Measurements from ENCODE around the gene SLC2A4RG.

SLC2A4RG gene, protein sequence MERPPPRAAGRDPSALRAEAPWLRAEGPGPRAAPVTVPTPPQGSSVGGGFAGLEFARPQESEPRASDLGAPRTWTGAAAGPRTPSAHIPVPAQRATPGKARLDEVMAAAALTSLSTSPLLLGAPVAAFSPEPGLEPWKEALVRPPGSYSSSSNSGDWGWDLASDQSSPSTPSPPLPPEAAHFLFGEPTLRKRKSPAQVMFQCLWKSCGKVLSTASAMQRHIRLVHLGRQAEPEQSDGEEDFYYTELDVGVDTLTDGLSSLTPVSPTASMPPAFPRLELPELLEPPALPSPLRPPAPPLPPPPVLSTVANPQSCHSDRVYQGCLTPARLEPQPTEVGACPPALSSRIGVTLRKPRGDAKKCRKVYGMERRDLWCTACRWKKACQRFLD

DNA sequence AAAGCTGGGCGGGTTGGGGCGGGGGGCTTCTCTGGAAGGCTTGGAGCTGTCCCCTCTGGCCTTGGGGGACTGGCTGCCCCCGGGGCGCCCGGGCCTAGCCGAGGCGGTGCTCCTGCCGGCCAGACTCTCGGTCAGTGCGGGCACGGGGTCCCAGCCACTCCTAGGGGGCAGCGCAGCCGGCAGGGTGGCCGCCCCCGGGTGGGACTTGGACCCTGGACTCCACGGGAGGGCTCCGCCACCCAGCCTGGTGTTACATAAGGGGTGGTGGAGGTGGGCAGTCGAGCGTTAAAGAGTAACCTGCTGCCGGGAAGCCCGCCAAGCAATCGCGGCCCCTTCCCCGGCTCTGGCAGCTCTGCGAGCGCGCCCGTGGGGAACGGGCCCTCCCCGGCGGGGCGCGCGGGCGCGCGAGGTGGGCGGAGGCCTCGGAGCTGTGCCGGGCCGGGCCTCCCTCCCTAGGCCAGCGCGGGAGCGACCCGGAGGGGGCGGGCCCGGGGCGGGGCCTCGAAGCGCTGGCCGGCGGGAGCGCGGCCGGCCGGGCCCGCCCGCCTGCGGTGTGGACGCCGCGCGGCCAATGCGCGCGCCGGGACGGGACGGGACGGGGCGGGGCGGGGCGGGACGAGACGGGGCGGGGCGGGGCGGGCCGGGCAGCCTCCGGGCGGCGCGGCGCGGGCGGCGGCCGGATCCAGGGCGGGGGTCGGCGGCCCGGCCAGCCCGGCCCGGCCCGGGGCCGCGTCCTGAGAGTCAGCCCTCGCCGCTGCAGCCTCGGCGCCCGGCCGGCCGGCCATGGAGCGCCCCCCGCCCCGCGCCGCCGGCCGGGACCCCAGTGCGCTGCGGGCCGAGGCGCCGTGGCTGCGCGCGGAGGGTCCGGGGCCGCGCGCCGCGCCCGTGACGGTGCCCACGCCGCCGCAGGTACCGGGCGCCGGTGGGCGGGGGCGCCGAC, at the start of gene SLC2A4RG:
SLC2A4RG (plus strand) TSS at position 647 of the 940 bp plus-strand sequence; CDS start at position 784, 137 bp downstream.
- TF ChIP-seq CTCF (IDR thresholded peaks at IDR 0.05; ENCODE audit: borderline replicate concordance, insufficient read depth, low read depth, low read length), result no peak
- peak within 1 kb of the TSS; percentile 56 for H3K4me3 ChIP-seq (ENCODE audit: low read depth, low read length)

DNA sequence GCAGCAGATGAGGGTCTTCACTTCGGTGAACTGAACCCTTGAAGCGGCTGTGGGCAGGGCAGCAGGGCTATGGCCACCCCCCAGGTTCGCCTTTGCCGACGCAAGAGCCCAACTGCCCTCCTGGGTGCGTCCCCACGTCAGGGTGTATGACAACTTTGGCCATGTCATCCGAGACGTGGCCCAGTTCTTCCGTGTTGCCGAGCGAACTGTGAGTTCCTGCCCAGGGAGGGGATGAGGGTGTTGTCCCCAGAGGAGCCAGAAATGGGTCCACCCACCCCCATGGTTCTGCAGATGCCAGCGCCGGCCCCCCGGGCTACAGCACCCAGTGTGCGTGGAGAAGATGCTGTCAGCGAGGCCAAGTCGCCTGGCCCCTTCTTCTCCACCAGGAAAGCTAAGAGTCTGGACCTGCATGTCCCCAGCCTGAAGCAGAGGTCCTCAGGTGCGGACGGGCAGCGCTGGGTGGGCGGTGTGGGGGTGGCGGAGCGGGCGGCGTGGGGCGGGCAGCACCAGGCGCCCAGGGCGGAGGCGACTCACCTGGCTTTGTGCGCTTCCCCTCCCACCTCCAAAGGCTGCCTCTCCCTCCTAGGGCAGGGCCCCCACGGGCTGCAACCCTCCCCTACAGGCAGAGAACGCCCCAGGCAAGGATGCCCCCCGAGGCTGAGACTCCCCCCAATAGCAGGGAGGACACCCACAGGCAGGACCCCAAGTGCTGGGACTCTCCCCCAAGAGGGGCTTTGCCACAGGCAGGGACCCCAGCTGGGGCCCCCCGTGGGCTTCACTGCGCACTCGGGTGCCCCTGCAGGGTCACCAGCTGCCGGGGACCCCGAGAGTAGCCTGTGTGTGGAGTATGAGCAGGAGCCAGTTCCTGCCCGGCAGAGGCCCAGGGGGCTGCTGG, 49.3 kb upstream of the SLC2A4RG start:
- H3K4me3 ChIP-seq (ENCODE audit: low read depth, low read length), result no peak overlapping the region
- TF ChIP-seq CTCF (IDR thresholded peaks at IDR 0.05; ENCODE audit: borderline replicate concordance, insufficient read depth, low read depth, low read length), result no peak

- no peak overlapping the region for H3K4me3 ChIP-seq (ENCODE audit: low read depth, low read length)
- no peak for TF ChIP-seq CTCF (IDR thresholded peaks at IDR 0.05; ENCODE audit: borderline replicate concordance, insufficient read depth, low read depth, low read length)
Observed at GRCh38 chr20:63690898-63691710, 48.5 kb upstream of the SLC2A4RG start.

DNA sequence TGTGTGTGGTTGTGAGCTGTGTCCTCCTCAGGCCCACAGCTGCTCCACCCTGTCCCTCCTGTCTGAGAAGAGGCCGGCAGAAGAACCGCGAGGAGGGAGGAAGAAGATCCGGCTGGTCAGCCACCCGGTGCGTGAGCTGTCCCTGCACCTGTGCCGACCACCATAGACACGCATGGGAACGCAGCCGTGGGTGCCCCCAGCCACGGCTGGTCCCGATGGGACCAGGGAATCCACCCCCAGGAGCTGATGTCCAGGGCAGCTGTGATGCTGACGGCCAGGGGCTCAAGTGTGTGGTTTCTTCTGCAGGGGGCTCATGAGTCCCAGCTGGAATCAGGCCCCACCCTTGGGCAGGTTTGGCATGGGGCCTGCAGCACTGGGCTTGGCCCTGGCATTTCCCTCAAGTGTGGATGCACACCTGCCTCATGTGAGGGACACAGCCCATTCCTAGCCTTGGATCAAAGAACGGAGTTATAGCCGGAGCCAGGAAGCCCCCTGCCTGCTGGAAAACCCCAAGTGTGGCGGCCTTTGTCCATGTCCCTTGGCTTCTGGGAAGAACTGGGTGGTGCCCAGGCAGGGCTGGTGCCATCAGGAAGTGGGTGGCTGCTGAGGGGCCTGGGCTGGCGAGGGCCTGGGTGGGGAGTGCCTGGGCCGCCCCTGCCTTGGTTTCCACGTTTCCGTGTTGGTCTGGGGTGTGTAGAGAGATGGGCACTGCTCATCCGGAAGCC, 47.7 kb upstream of the SLC2A4RG start:
- H3K4me3 ChIP-seq (ENCODE audit: low read depth, low read length), result no peak overlapping the region
- TF ChIP-seq CTCF (IDR thresholded peaks at IDR 0.05; ENCODE audit: borderline replicate concordance, insufficient read depth, low read depth, low read length), result no peak

GRCh38 chr20:63692436-63693082, 47.0 kb upstream of the SLC2A4RG start:
- H3K4me3 ChIP-seq (ENCODE audit: low read depth, low read length), result no peak overlapping the region
- TF ChIP-seq CTCF (IDR thresholded peaks at IDR 0.05; ENCODE audit: borderline replicate concordance, insufficient read depth, low read depth, low read length), result no peak

Measured in GM12875 (cell line).